CD4-positive, alpha-beta T cell (primary cell): ENCODE data around the gene FRS3. TPM values are rescaled to one million over a fixed set of nuclear protein-coding genes. Genes with fewer than 3 reads are reported as not detected.

Source experiments
- ATAC-seq: fragments of 200-7000 bp; cut with Tn5 transposase; one replicate; pipeline ENCODE4 v1.10.0; 2022; ENCODE audit warnings: mild to moderate bottlenecking; ENCODE audit not compliant: poor library complexity
- CTCF ChIA-PET: fragments of 350-600 bp; sonication (Branson Sonifier 250); formaldehyde crosslinking; loops from one replicate; lab custom pipeline; 2021; ENCODE audit warnings: antibody characterized with exemption, inconsistent platforms; lab: Charles Lee
- POLR2A ChIA-PET: fragments of 350-600 bp; sonication (Branson Sonifier 250); formaldehyde crosslinking; loops from one replicate; lab custom pipeline; 2021; ENCODE audit warnings: antibody characterized with exemption, inconsistent platforms; lab: Charles Lee
- DNase-seq, 14 experiments: peaks; one replicate each; pipeline ENCODE4 v3.0.0-alpha.2; 2013 to 2020; ENCODE audit warnings: mixed read lengths in 2 of 14
- H3K27ac ChIP-seq, 2 donors: one replicate each; pipeline versions ENCODE4 v1.5.1 to v1.7.0; 2013; ENCODE audit warnings: low read length in 2 of 2, low read depth in 1 of 2, mild to moderate bottlenecking in 1 of 2
- H3K27me3 ChIP-seq, 2 experiments: 1 replicate in 1 of 2; 2 replicates in 1 of 2; pipeline versions ENCODE4 v1.6.1 to v1.7.0; 2013; ENCODE audit warnings: low read length in 2 of 2, control low read depth in 1 of 2, mild to moderate bottlenecking in 1 of 2, moderate library complexity in 1 of 2; ENCODE audit not compliant: insufficient read depth in 2 of 2, control insufficient read depth in 1 of 2
- H3K36me3 ChIP-seq: one replicate; pipeline ENCODE4 v1.6.1; 2013; ENCODE audit warnings: low read length, control low read depth; ENCODE audit not compliant: insufficient read depth
- H3K4me1 ChIP-seq: one replicate; pipeline ENCODE4 v1.6.1; 2013; ENCODE audit warnings: low read length, control low read depth; ENCODE audit not compliant: insufficient read depth
- H3K4me3 ChIP-seq: one replicate; pipeline ENCODE4 v1.5.1; 2013; ENCODE audit warnings: mild to moderate bottlenecking, low read length, moderate library complexity
- H3K9me3 ChIP-seq, 2 experiments: 1 replicate in 1 of 2; 2 replicates in 1 of 2; pipeline versions ENCODE4 v1.6.1 to v1.7.0; 2013; ENCODE audit warnings: low read length in 2 of 2, mild to moderate bottlenecking in 2 of 2, control low read depth in 1 of 2, moderate library complexity in 1 of 2; ENCODE audit not compliant: control insufficient read depth in 1 of 2, insufficient read depth in 1 of 2
- H3K27ac Mint-ChIP-seq: one replicate; pipeline ENCODE4 v1.8.0; 2020; ENCODE audit warnings: mixed read lengths
- H3K27me3 Mint-ChIP-seq: one replicate; pipeline ENCODE4 v1.8.0; 2021; ENCODE audit warnings: mixed read lengths
- H3K36me3 Mint-ChIP-seq: one replicate; pipeline ENCODE4 v1.8.0; 2021; ENCODE audit warnings: low read depth, mixed read lengths
- H3K4me1 Mint-ChIP-seq: one replicate; pipeline ENCODE4 v1.8.0; 2021; ENCODE audit warnings: low read depth, mixed read lengths
- H3K4me3 Mint-ChIP-seq: one replicate; pipeline ENCODE4 v1.8.0; 2020; ENCODE audit warnings: mild to moderate bottlenecking, mixed read lengths
- H3K9me3 Mint-ChIP-seq: one replicate; pipeline ENCODE4 v1.8.0; 2020; ENCODE audit warnings: mixed read lengths
- intact Hi-C, 2 experiments: fragments of 100-400 bp; cut with DNase I in 1 of 2; cut with micrococcal nuclease in 1 of 2; formaldehyde crosslinking; loops; one replicate each; pipeline versions ENCODE4 v1.15.1 to v1.9.0; 2023 to 2025; cut with DNase I, micrococcal nuclease
- total RNA-seq, 174 experiments: library from RNA in 2 of 174; stranded (reverse) in 2 of 174; gene quantifications; one replicate each; pipeline ENCODE4 v1.2.3 and lab custom pipeline; 2021 to 2026
- TF ChIP-seq, protein P1 (sequence below): fragments of 200-600 bp; IDR thresholded peaks from one replicate; pipeline ENCODE4 v1.8.0; 2022; ENCODE audit warnings: antibody characterized with exemption, mild to moderate bottlenecking

Gene FRS3
- total RNA-seq, 2 experiments from 2014 or later = 4.6 to 5.4 TPM

DNA sequence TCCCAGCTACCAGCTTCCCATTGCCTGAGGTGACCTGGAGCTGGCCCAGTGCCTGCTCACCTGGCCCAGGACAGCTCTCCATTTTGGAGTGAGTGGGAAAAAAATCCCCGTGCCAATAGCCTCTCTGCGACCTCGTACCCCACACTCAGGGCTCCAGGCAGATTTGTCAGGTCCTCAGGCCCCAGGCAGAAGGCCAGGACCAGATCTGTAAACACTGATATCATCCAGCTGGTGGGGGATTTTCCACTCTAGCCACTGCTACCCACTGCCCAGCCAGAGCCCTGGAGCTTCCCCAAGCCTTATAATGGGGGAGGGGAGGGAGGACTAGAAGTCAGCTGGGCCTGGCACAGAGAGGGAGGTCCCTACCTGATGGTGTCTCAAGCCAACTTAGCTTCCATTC lies 31.2 kb downstream of the FRS3 start:
- Histone ChIP-seq H3K27me3 (peaks cover 0 to 3% of the 10 kb centered on the region in 2 experiments), H3K4me3 (no peak overlapping the region), H3K36me3 (no peaks in the 10 kb centered on the region), H3K4me1 (no peaks in the 10 kb centered on the region), H3K27ac (no peak overlapping the region), H3K9me3 (no peaks in the 10 kb centered on the region)
- TF ChIP-seq, protein P1, sequence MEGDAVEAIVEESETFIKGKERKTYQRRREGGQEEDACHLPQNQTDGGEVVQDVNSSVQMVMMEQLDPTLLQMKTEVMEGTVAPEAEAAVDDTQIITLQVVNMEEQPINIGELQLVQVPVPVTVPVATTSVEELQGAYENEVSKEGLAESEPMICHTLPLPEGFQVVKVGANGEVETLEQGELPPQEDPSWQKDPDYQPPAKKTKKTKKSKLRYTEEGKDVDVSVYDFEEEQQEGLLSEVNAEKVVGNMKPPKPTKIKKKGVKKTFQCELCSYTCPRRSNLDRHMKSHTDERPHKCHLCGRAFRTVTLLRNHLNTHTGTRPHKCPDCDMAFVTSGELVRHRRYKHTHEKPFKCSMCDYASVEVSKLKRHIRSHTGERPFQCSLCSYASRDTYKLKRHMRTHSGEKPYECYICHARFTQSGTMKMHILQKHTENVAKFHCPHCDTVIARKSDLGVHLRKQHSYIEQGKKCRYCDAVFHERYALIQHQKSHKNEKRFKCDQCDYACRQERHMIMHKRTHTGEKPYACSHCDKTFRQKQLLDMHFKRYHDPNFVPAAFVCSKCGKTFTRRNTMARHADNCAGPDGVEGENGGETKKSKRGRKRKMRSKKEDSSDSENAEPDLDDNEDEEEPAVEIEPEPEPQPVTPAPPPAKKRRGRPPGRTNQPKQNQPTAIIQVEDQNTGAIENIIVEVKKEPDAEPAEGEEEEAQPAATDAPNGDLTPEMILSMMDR = no peak
- no peaks in the 10 kb centered on the region for H3K36me3 Mint-ChIP-seq
- CTCF ChIA-PET = no interaction called here
- no peaks in the 10 kb centered on the region for H3K27me3 Mint-ChIP-seq
- no peak overlapping the region for H3K27ac Mint-ChIP-seq
- no peaks in the 10 kb centered on the region for H3K9me3 Mint-ChIP-seq
- no peak overlapping the region for H3K4me3 Mint-ChIP-seq
- intact Hi-C loops = no loop called here
- POLR2A ChIA-PET = no interaction called here
- no peaks in the 10 kb centered on the region for H3K4me1 Mint-ChIP-seq
- no peak for ATAC-seq
- no peak for DNase-seq

DNA sequence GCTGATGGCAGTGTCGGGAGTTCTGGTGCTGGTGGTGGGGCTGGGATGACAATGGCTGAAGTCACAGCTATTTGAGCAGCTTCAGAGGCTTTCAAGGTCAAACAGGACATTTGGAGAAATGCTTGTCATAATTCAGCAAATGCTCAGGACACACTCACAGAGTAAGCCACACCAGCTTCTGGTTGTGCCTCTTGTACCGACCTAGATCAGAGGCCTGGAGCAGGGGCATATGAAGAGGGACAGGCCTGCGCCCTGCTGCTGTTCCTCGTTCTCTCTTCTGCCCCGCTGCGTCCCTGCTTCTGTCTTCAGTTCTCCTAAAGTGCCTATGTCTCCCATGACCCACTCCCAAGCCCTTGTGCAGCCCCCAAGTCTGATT lies 31.6 kb downstream of the FRS3 start:
- no peaks in the 10 kb centered on the region for H3K36me3 Mint-ChIP-seq
- CTCF ChIA-PET = no interaction called here
- no peak overlapping the region for H3K27ac Mint-ChIP-seq
- TF ChIP-seq, protein P1 = no peak
- no peaks in the 10 kb centered on the region for H3K4me1 ChIP-seq
- DNase-seq (no peak), ATAC-seq (no peak)
- no peak overlapping the region for H3K27ac ChIP-seq
- no peaks in the 10 kb centered on the region for H3K9me3 Mint-ChIP-seq
- intact Hi-C loops = no loop called here
- no peak overlapping the region for H3K4me3 Mint-ChIP-seq
- H3K4me3 ChIP-seq = no peak overlapping the region
- H3K27me3 ChIP-seq = peaks cover 0 to 3% of the 10 kb centered on the region in 2 experiments
- H3K36me3 ChIP-seq = no peaks in the 10 kb centered on the region
- POLR2A ChIA-PET = no interaction called here
- H3K27me3 Mint-ChIP-seq = no peaks in the 10 kb centered on the region
- no peaks in the 10 kb centered on the region for H3K4me1 Mint-ChIP-seq
- no peaks in the 10 kb centered on the region for H3K9me3 ChIP-seq

DNA sequence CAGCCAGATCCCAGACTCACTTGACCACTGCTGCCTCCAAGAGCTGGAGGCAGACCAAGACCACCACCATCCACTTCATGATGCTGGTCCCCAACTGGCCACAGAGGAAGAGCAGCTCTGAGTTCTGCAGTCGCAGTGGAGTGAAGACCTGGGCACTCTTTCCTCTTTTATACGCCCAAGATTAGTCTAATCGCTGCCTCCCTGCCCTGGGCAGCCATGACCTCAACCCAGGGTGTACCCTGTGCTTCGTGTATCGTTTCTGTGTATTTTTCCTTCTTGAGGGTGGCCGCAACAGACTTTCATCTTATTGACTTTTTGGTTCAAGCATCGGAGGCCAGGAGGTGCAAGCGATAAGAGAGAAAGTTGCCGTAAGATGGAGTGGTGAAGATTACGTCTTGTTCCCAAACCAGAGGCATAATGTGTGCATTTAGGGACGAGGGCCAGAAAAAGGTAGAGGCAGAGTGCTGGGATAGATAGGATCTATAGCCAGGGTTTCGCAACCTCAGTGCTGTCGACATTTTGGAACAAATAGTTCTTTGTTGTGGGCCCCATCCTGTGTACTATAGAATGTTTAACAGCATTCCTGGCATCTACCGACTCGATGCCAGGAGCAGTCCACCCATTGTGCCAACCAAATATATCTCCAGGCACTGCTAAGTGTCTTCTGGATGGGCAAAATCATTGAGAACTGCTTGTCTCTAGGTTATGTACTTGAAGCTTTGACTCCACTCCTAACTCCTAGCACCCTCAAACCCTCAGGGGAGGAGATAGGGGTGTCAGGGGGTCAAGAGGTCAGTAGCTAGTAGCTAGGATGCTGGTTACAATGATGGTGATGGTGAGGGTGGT lies 32.2 kb downstream of the FRS3 start, which contains the start of gene PGC:
PGC (minus strand) TSS at position 142 of the 846 bp plus-strand sequence; CDS start at position 79, 63 bp downstream.
- Mint-ChIP-seq H3K4me3 (no peak within 1 kb of the TSS), H3K27ac (no peak within 1 kb of the TSS), H3K36me3 (no peaks in the 10 kb centered on the region), H3K4me1 (no peaks in the 10 kb centered on the region), H3K9me3 (no peaks in the 10 kb centered on the region), H3K27me3 (no peaks in the 10 kb centered on the region)
- Histone ChIP-seq H3K9me3 (no peaks in the 10 kb centered on the region), H3K27ac (no peak within 1 kb of the TSS), H3K27me3 (peaks cover 0 to 3% of the 10 kb centered on the region in 2 experiments), H3K36me3 (no peaks in the 10 kb centered on the region), H3K4me1 (no peaks in the 10 kb centered on the region), H3K4me3 (no peak within 1 kb of the TSS)
- no peak for ATAC-seq
- ChIA-PET CTCF (no interaction called here), POLR2A (no interaction called here)
- intact Hi-C loops = no loop called here
- DNase-seq = no peak
- TF ChIP-seq, protein P1 = no peak
